Lower leg skin (tissue), 3 donors: ENCODE results near the gene DMAC1.

Experiments used
- CTCF ChIP-seq, 3 donors: fragments of 450-650 bp; IDR thresholded peaks; one replicate each; pipeline ENCODE4 v1.5.1; 2016; ENCODE audit warnings: antibody characterized with exemption in 3 of 3, mild to moderate bottlenecking in 3 of 3, moderate library complexity in 2 of 3
- POLR2A ChIP-seq, 2 donors: fragments of 450-650 bp; IDR thresholded peaks; one replicate each; pipeline ENCODE4 v1.6.1; 2016 to 2017; ENCODE audit warnings: antibody characterized with exemption in 2 of 2, mild to moderate bottlenecking in 1 of 2, moderate library complexity in 1 of 2

- TF ChIP-seq CTCF (IDR thresholded peaks at IDR 0.05) (no peak), POLR2A (IDR thresholded peaks at IDR 0.05) (no peak)
Observed at GRCh38 chr9:7802666-7803065, 3.1 kb upstream of the DMAC1 start.
